Neuronal stem cell (in vitro differentiated cells): Measurements from ENCODE around the gene FAM222B.

Source experiments
- DNase-seq: peaks from one replicate; pipeline ENCODE4 v3.0.0-alpha.2; 2013; ENCODE audit warnings: low spot score
- H2AFZ ChIP-seq: one replicate; pipeline ENCODE4 v1.6.1; 2013; ENCODE audit warnings: mild to moderate bottlenecking, low read length, inconsistent platforms
- H2AK5ac ChIP-seq: 2 replicates; pipeline ENCODE4 v1.6.1; 2013; ENCODE audit warnings: low read depth, mild to moderate bottlenecking, inconsistent platforms, low read length, moderate library complexity, mixed read lengths
- H2BK120ac ChIP-seq: 2 replicates; pipeline ENCODE4 v1.6.1; 2013; ENCODE audit warnings: low read depth, mild to moderate bottlenecking, inconsistent platforms, low read length, moderate library complexity, mixed read lengths
- H2BK12ac ChIP-seq: one replicate; pipeline ENCODE4 v1.6.1; 2013; ENCODE audit warnings: low read length, inconsistent platforms
- H2BK15ac ChIP-seq: 2 replicates; pipeline ENCODE4 v1.6.1; 2013; ENCODE audit warnings: mild to moderate bottlenecking, low read length, inconsistent platforms, mixed read lengths
- H2BK5ac ChIP-seq: one replicate; pipeline ENCODE4 v1.6.1; 2013; ENCODE audit warnings: inconsistent platforms, mild to moderate bottlenecking, low read length, moderate library complexity
- H3K14ac ChIP-seq: one replicate; pipeline ENCODE4 v1.6.1; 2013; ENCODE audit warnings: low read length, inconsistent platforms
- H3K18ac ChIP-seq: 2 replicates; pipeline ENCODE4 v1.6.1; 2013; ENCODE audit warnings: low read length, inconsistent platforms
- H3K23ac ChIP-seq: 2 replicates; pipeline ENCODE4 v1.6.1; 2013; ENCODE audit warnings: low read depth, mild to moderate bottlenecking, mixed read lengths, low read length, inconsistent platforms; ENCODE audit not compliant: poor library complexity
- H3K27ac ChIP-seq: replicated peaks from 3 replicates; pipeline ENCODE4 v1.5.1; 2013; ENCODE audit warnings: low read length, inconsistent platforms
- H3K27me3 ChIP-seq, 3 experiments: 2 replicates each; pipeline ENCODE4 v1.6.1; 2013; ENCODE audit warnings: low read length in 3 of 3, mild to moderate bottlenecking in 2 of 3, inconsistent platforms in 1 of 3, low read depth in 1 of 3, mixed read lengths in 1 of 3, moderate library complexity in 1 of 3; ENCODE audit not compliant: control insufficient read depth in 3 of 3, insufficient read depth in 3 of 3
- H3K36me3 ChIP-seq, 2 donors: replicated peaks in 1 of 2; 2 replicates each; pipeline ENCODE4 v1.6.1; 2013; ENCODE audit warnings: low read length in 2 of 2; ENCODE audit not compliant: control insufficient read depth in 2 of 2, insufficient read depth in 2 of 2
- H3K4ac ChIP-seq: 2 replicates; pipeline ENCODE4 v1.6.1; 2013; ENCODE audit warnings: inconsistent platforms, mild to moderate bottlenecking, low read length, moderate library complexity
- H3K4me1 ChIP-seq, 2 donors: 1 replicate in 1 of 2; 2 replicates in 1 of 2; pipeline ENCODE4 v1.6.1; 2013; ENCODE audit warnings: low read length in 2 of 2, low read depth in 1 of 2; ENCODE audit not compliant: control insufficient read depth in 2 of 2, insufficient read depth in 1 of 2
- H3K4me2 ChIP-seq: one replicate; pipeline ENCODE4 v1.6.1; 2013; ENCODE audit warnings: mild to moderate bottlenecking, low read length, inconsistent platforms; ENCODE audit not compliant: insufficient read depth, poor library complexity, severe bottlenecking
- H3K4me3 ChIP-seq, 2 donors: 2 replicates each; pipeline ENCODE4 v1.5.1; 2013; ENCODE audit warnings: low read length in 2 of 2, mild to moderate bottlenecking in 2 of 2, inconsistent platforms in 1 of 2, moderate library complexity in 1 of 2
- H3K79me1 ChIP-seq: one replicate; pipeline ENCODE4 v1.6.1; 2013; ENCODE audit warnings: low read depth, mild to moderate bottlenecking, inconsistent platforms, low read length, moderate library complexity
- H3K9ac ChIP-seq: one replicate; pipeline ENCODE4 v1.6.1; 2013; ENCODE audit warnings: mild to moderate bottlenecking, low read depth, low read length, inconsistent platforms; ENCODE audit not compliant: poor library complexity
- H3K9me3 ChIP-seq, 2 donors: replicated peaks in 1 of 2; 2 replicates each; pipeline versions ENCODE3 to v1.6.1; 2013; ENCODE audit warnings: low read length in 2 of 2, mild to moderate bottlenecking in 2 of 2, inconsistent platforms in 1 of 2, low read depth in 1 of 2, mixed read lengths in 1 of 2, moderate library complexity in 1 of 2; ENCODE audit not compliant: control insufficient read depth in 2 of 2, insufficient read depth in 1 of 2
- H4K8ac ChIP-seq: one replicate; pipeline ENCODE4 v1.6.1; 2013; ENCODE audit warnings: low read depth, mild to moderate bottlenecking, inconsistent platforms, low read length, moderate library complexity
- H4K91ac ChIP-seq: one replicate; pipeline ENCODE4 v1.6.1; 2013; ENCODE audit warnings: low read length, low read depth, mild to moderate bottlenecking, inconsistent platforms; ENCODE audit not compliant: poor library complexity
- WGBS, 2 donors: extraction: QIAGEN DNeasy Blood & Tissue Kit; methylation state at CpG; one replicate each; pipeline ENCODE4 v1.1.7; 2013; ENCODE audit warnings: missing lambda C conversion rate in 2 of 2, mixed read lengths in 1 of 2; ENCODE audit not compliant: insufficient read length in 2 of 2, insufficient replicate concordance in 1 of 2; ENCODE audit errors: extremely low coverage in 2 of 2; 5-methylcytosine and 5-hydroxymethylcytosine counted together

The FAM222B gene

DNA sequence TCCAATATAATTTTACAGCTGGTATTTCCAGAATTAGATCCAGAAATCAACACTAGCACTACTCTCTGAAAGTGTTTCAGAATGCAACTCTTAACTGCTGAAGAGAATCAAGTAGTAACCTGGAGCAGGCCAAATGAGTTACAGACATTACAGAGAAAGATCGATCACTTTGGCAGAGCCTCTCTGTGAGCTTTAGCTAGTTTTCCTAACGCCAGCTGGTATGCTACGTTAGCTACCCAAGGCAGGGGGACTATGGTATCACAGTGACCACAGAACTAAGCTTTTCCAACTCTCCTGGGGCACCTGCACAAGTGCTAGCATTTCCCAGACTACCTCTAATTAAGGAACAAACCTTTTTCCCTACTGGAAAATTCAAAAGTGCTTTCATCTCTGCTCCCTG, 68.4 kb downstream of the FAM222B start:
- Histone ChIP-seq H2BK12ac (no peak overlapping the region), H3K9ac (no peak overlapping the region), H3K4me3 (no peak overlapping the region), H2BK5ac (no peak overlapping the region), H3K23ac (no peak overlapping the region), H4K8ac (no peak overlapping the region), H2BK15ac (no peak overlapping the region), H2AK5ac (no peak overlapping the region), H3K4me2 (no peak overlapping the region), H2AFZ (no peak overlapping the region), H3K18ac (no peak overlapping the region), H3K9me3 (no peaks in the 10 kb centered on the region), H3K14ac (no peak overlapping the region), H3K27me3 (no peaks in the 10 kb centered on the region), H3K4me1 (no peaks in the 10 kb centered on the region), H3K27ac (no peak overlapping the region), H3K4ac (no peak overlapping the region), H4K91ac (no peak overlapping the region), H3K79me1 (peaks cover 2% of the 10 kb centered on the region), H2BK120ac (no peak overlapping the region), H3K36me3 (peaks cover 0 to 17% of the 10 kb centered on the region in 2 donors)
- WGBS, 2 donors, result no CpG with 5 or more reads among the region's 3 CpGs
- no peak for DNase-seq

- DNase-seq, result no peak
- Histone ChIP-seq H3K23ac (no peak overlapping the region), H3K4me2 (no peak overlapping the region), H3K9me3 (no peaks in the 10 kb centered on the region), H4K8ac (no peak overlapping the region), H4K91ac (no peak overlapping the region), H3K79me1 (peaks cover 2% of the 10 kb centered on the region), H3K36me3 (peaks cover 0 to 12% of the 10 kb centered on the region in 2 donors), H3K4me3 (no peak overlapping the region), H2AK5ac (no peak overlapping the region), H3K27me3 (no peaks in the 10 kb centered on the region), H3K27ac (no peak overlapping the region), H3K4ac (no peak overlapping the region), H2BK5ac (no peak overlapping the region), H2BK12ac (no peak overlapping the region), H3K18ac (no peak overlapping the region), H2BK15ac (no peak overlapping the region), H2AFZ (no peak overlapping the region), H3K14ac (no peak overlapping the region), H3K9ac (no peak overlapping the region), H2BK120ac (no peak overlapping the region), H3K4me1 (no peaks in the 10 kb centered on the region)
- no CpG with 5 or more reads among the region's 6 CpGs for WGBS, 2 donors
These were observed 68.9 kb downstream of the FAM222B start for GRCh38 chr17:28773736-28774135.

DNA sequence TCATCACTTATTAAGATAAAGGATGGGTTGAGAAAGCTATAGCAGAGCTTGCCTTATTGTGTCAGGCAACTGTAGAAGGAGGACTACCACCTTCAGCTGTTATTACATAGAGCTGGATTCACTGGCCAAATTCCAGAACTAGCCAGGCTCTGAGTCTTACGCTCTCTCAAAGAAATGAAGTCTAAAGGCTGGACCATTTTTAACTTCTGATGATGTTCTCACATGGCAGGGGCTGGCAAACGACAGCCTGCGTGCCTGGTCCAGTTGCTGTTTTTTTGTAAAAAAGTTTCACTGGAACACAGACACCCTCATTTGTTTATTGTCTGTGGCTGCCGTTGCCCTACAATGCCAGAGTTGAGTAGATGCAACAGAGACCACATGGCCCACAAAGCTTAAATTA, 77.6 kb downstream of the FAM222B start:
- Histone ChIP-seq H3K4ac (no peak overlapping the region), H3K36me3 (peaks cover 9 to 38% of the 10 kb centered on the region in 2 donors), H4K8ac (no peak overlapping the region), H2BK120ac (no peak overlapping the region), H2AK5ac (no peak overlapping the region), H2BK5ac (no peak overlapping the region), H3K4me1 (peaks cover 11 to 15% of the 10 kb centered on the region in 2 donors), H3K23ac (no peak overlapping the region), H3K27ac (no peak overlapping the region), H3K4me3 (no peak overlapping the region), H3K27me3 (no peaks in the 10 kb centered on the region), H3K18ac (no peak overlapping the region), H3K79me1 (no peaks in the 10 kb centered on the region), H3K14ac (no peak overlapping the region), H3K9ac (no peak overlapping the region), H2AFZ (no peak overlapping the region), H4K91ac (no peak overlapping the region), H2BK12ac (no peak overlapping the region), H3K9me3 (no peaks in the 10 kb centered on the region), H3K4me2 (no peak overlapping the region), H2BK15ac (no peak overlapping the region)
- no CpG with 5 or more reads among the region's 4 CpGs for WGBS, 2 donors
- DNase-seq, result no peak

- H2AK5ac ChIP-seq, result no peak overlapping the region
- H3K14ac ChIP-seq, result no peak overlapping the region
- no peak for DNase-seq
- H3K27ac ChIP-seq, result no peak overlapping the region
- H2BK5ac ChIP-seq, result no peak overlapping the region
- no peak overlapping the region for H3K4ac ChIP-seq
- H2BK12ac ChIP-seq, result no peak overlapping the region
- no peaks in the 10 kb centered on the region for H3K9me3 ChIP-seq
- H2AFZ ChIP-seq, result no peak overlapping the region
- no peak overlapping the region for H3K4me2 ChIP-seq
- H3K4me3 ChIP-seq, result no peak overlapping the region
- no peak overlapping the region for H3K23ac ChIP-seq
- H2BK15ac ChIP-seq, result no peak overlapping the region
- no peak overlapping the region for H3K9ac ChIP-seq
- peaks cover 11 to 15% of the 10 kb centered on the region in 2 donors for H3K4me1 ChIP-seq
- no peak overlapping the region for H4K91ac ChIP-seq
- H2BK120ac ChIP-seq, result no peak overlapping the region
- WGBS, 2 donors, result no CpG with 5 or more reads among the region's 5 CpGs
- H4K8ac ChIP-seq, result no peak overlapping the region
- no peaks in the 10 kb centered on the region for H3K79me1 ChIP-seq
- H3K36me3 ChIP-seq, result peaks cover 15 to 50% of the 10 kb centered on the region in 2 donors
- no peak overlapping the region for H3K18ac ChIP-seq
- H3K27me3 ChIP-seq, result no peaks in the 10 kb centered on the region
These were observed 78.8 kb downstream of the FAM222B start for GRCh38 chr17:28763804-28764266.
